NCI-H1092 treated with DMSO at 0.1 percent for 48 hours (cell line): ENCODE results near the gene KIAA1191.
"Not testable (repeated sequence)": the region's sequence is repeated elsewhere in the genome, so short reads cannot be mapped to it uniquely, and the experiment has no call there.

Source experiments
- DNase-seq: peaks from one replicate; lab custom pipeline; 2025; lab: John Stamatoyannopoulos, UW

Gene KIAA1191

GRCh38 chr5:176361437-176362232 lies at the start of gene KIAA1191:
TSS of gene KIAA1191 (minus strand) at chr5:176361764. CDS start at chr5:176359508, 2,256 bp downstream.
- DNase-seq, result peak; percentile 83

- DNase-seq, result no peak
Observed at GRCh38 chr5:176410486-176411180, 49.1 kb upstream of the KIAA1191 start.

GRCh38 chr5:176409765-176410164 lies 48.2 kb upstream of the KIAA1191 start:
- DNase-seq, result no peak

- no peak for DNase-seq
Observed at GRCh38 chr5:176408590-176408989, 47.0 kb upstream of the KIAA1191 start.

- DNase-seq, result not testable (repeated sequence)
Observed at GRCh38 chr5:176408252-176408573, 46.6 kb upstream of the KIAA1191 start.

- no peak for DNase-seq
Observed at GRCh38 chr5:176407456-176408251, 46.1 kb upstream of the KIAA1191 start.

- no peak for DNase-seq
Observed at GRCh38 chr5:176406436-176407052, 45.0 kb upstream of the KIAA1191 start.

GRCh38 chr5:176405656-176406435 lies 44.3 kb upstream of the KIAA1191 start:
- no peak for DNase-seq

GRCh38 chr5:176401281-176402205 lies 40.0 kb upstream of the KIAA1191 start:
- no peak for DNase-seq

GRCh38 chr5:176400382-176401156 lies 39.0 kb upstream of the KIAA1191 start:
- DNase-seq, result no peak

- no peak for DNase-seq
Observed at GRCh38 chr5:176397736-176398420, 36.3 kb upstream of the KIAA1191 start.

- DNase-seq, result no peak
Observed at GRCh38 chr5:176396330-176396729, 34.8 kb upstream of the KIAA1191 start.

- DNase-seq, result no peak
Observed at GRCh38 chr5:176394881-176395675, 33.5 kb upstream of the KIAA1191 start.

GRCh38 chr5:176394096-176394495 lies 32.5 kb upstream of the KIAA1191 start:
- DNase-seq, result no peak

GRCh38 chr5:176392526-176392925 lies 31.0 kb upstream of the KIAA1191 start:
- DNase-seq, result no peak

- no peak for DNase-seq
Observed at GRCh38 chr5:176391999-176392398, 30.4 kb upstream of the KIAA1191 start.

GRCh38 chr5:176391479-176391878 lies 29.9 kb upstream of the KIAA1191 start:
- no peak for DNase-seq
